Erythroblast (primary cell): Measurements from ENCODE around the gene NTN1.

ENCODE experiments used
- GATA1 ChIP-seq: IDR thresholded peaks from 2 replicates; pipeline ENCODE4 v1.6.1; 2011; ENCODE audit warnings: low read depth, mild to moderate bottlenecking, control low read depth, low read length, moderate library complexity
- POLR2A ChIP-seq: IDR thresholded peaks from 2 replicates; pipeline ENCODE4 v1.6.1; 2011; ENCODE audit warnings: mild to moderate bottlenecking, low read length

DNA sequence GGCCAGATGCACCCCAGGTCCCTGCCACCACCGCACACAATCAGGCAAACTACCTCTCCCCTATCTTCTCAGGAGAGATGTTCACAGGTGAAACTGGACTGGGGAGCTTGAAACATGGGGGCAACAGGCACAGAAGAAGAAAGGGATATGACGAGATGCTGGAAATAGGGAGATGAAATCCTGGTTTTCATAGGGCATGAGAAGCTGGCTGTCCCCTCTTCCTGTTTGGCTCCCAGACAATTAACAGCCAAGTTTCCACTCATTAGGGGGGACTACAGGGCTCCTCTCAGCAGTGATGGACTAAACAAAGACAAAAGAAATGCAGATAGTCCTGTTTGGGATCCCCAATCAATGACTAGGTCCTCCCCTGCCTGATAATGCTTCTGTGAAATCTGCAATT, 266.0 kb downstream of the NTN1 start:
- no peak for TF ChIP-seq POLR2A
- TF ChIP-seq GATA1, result no peak
